ENCODE measurements around the gene SLC44A5. TPM values are rescaled to one million over a fixed set of nuclear protein-coding genes. Genes with fewer than 3 reads are reported as not detected.
"Not testable (repeated sequence)": the region's sequence is repeated elsewhere in the genome, so short reads cannot be mapped to it uniquely, and the experiment has no call there.

SLC44A5 gene
- 1.7 and 1.9 TPM in 2 replicates for polyA plus RNA-seq (2013)

GRCh38 chr1:75611014-75611413, at the start of gene SLC44A5:
TSS of gene SLC44A5 (minus strand) at chr1:75611114. CDS start at chr1:75541447, 69,667 bp downstream.
- Histone ChIP-seq H3K18ac (ENCODE audit: low read length) (no peak within 1 kb of the TSS), H3K9me3 (ENCODE audit: insufficient read depth, low read depth, low read length) (peaks cover 2% of the 10 kb centered on the region), H3K36me3 (ENCODE audit: control insufficient read depth in 1 of 2, insufficient read depth in 2 of 2, low read length in 2 of 2) (no peaks in the 10 kb centered on the region), H3K23ac (ENCODE audit: low read length) (no peak within 1 kb of the TSS), H3K9ac (ENCODE audit: low read length) (no peak within 1 kb of the TSS), H4K8ac (ENCODE audit: low read depth, low read length) (no peak within 1 kb of the TSS), H3K79me1 (ENCODE audit: low read length) (no peaks in the 10 kb centered on the region), H3K79me2 (ENCODE audit: control insufficient read depth, insufficient read depth, low read length, poor library complexity) (no peaks in the 10 kb centered on the region), H3K27ac (ENCODE audit: low read depth, low read length) (no peak within 1 kb of the TSS), H2BK12ac (ENCODE audit: low read length) (no peak within 1 kb of the TSS), H4K91ac (ENCODE audit: low read depth, low read length) (no peak within 1 kb of the TSS), H3K14ac (ENCODE audit: low read length) (no peak within 1 kb of the TSS), H2BK120ac (ENCODE audit: insufficient read depth, low read length, poor library complexity) (no peak within 1 kb of the TSS), H3K27me3 (ENCODE audit: insufficient read depth, low read length) (peaks cover 16% of the 10 kb centered on the region), H4K12ac (ENCODE audit: low read depth, low read length) (no peak within 1 kb of the TSS), H2BK5ac (ENCODE audit: low read depth, low read length, poor library complexity) (no peak within 1 kb of the TSS), H3K4me1 (ENCODE audit: control insufficient read depth in 1 of 2, insufficient read depth in 2 of 2, low read length in 2 of 2) (peaks cover 0 to 8% of the 10 kb centered on the region in 2 experiments), H2AFZ (ENCODE audit: insufficient read depth, low read length, poor library complexity) (no peak within 1 kb of the TSS), H3K4me2 (ENCODE audit: low read length) (no peak within 1 kb of the TSS), H2AK5ac (ENCODE audit: low read length) (no peak within 1 kb of the TSS), H3K4ac (ENCODE audit: low read depth, low read length) (no peak within 1 kb of the TSS), H3K4me3 (ENCODE audit: low read depth, low read length) (no peak within 1 kb of the TSS)
- 100% methylated on average over 1 of the region's 1 CpG for WGBS (ENCODE audit: extremely low coverage, insufficient coverage, insufficient read length)
- DNase-seq = no peak

GRCh38 chr1:75655931-75656330, 45.0 kb upstream of the SLC44A5 start:
- no CpG with 5 or more reads among the region's 1 CpG for whole genome bisulfite sequencing (ENCODE audit: extremely low coverage, insufficient coverage, insufficient read length)
- H3K23ac ChIP-seq (ENCODE audit: low read length) = no peak overlapping the region
- no peak overlapping the region for H3K27ac ChIP-seq (ENCODE audit: low read depth, low read length)

GRCh38 chr1:75647183-75647582, 36.3 kb upstream of the SLC44A5 start:
- H2BK120ac ChIP-seq (ENCODE audit: insufficient read depth, low read length, poor library complexity); H2AK5ac ChIP-seq (ENCODE audit: low read length); H4K12ac ChIP-seq (ENCODE audit: low read depth, low read length); H2BK5ac ChIP-seq (ENCODE audit: low read depth, low read length, poor library complexity); H3K27me3 ChIP-seq (ENCODE audit: insufficient read depth, low read length); H3K4me1 ChIP-seq (ENCODE audit: control insufficient read depth in 1 of 2, insufficient read depth in 2 of 2, low read length in 2 of 2); H3K9ac ChIP-seq (ENCODE audit: low read length); H3K4ac ChIP-seq (ENCODE audit: low read depth, low read length); H3K36me3 ChIP-seq (ENCODE audit: control insufficient read depth in 1 of 2, insufficient read depth in 2 of 2, low read length in 2 of 2); H3K27ac ChIP-seq (ENCODE audit: low read depth, low read length); H2BK12ac ChIP-seq (ENCODE audit: low read length); H3K4me2 ChIP-seq (ENCODE audit: low read length); H3K23ac ChIP-seq (ENCODE audit: low read length); DNase-seq; H2AFZ ChIP-seq (ENCODE audit: insufficient read depth, low read length, poor library complexity); H3K79me2 ChIP-seq (ENCODE audit: control insufficient read depth, insufficient read depth, low read length, poor library complexity); H3K79me1 ChIP-seq (ENCODE audit: low read length); H4K91ac ChIP-seq (ENCODE audit: low read depth, low read length); H3K14ac ChIP-seq (ENCODE audit: low read length); H3K4me3 ChIP-seq (ENCODE audit: low read depth, low read length); H3K9me3 ChIP-seq (ENCODE audit: insufficient read depth, low read depth, low read length); H3K18ac ChIP-seq (ENCODE audit: low read length); H4K8ac ChIP-seq (ENCODE audit: low read depth, low read length): not testable (repeated sequence)
- WGBS (ENCODE audit: extremely low coverage, insufficient coverage, insufficient read length) = no CpG with 5 or more reads among the region's 2 CpGs

More at GRCh38 chr1:75655931-75656330, 45.0 kb upstream of the SLC44A5 start:
- Histone ChIP-seq H3K4me1 (ENCODE audit: control insufficient read depth in 1 of 2, insufficient read depth in 2 of 2, low read length in 2 of 2) (no peaks in the 10 kb centered on the region), H2BK120ac (ENCODE audit: insufficient read depth, low read length, poor library complexity) (no peak overlapping the region), H2BK12ac (ENCODE audit: low read length) (no peak overlapping the region), H3K18ac (ENCODE audit: low read length) (no peak overlapping the region), H4K8ac (ENCODE audit: low read depth, low read length) (no peak overlapping the region), H3K9me3 (ENCODE audit: insufficient read depth, low read depth, low read length) (peaks cover 4% of the 10 kb centered on the region), H3K4ac (ENCODE audit: low read depth, low read length) (no peak overlapping the region), H2BK5ac (ENCODE audit: low read depth, low read length, poor library complexity) (no peak overlapping the region), H3K79me1 (ENCODE audit: low read length) (no peaks in the 10 kb centered on the region), H4K12ac (ENCODE audit: low read depth, low read length) (no peak overlapping the region), H2AFZ (ENCODE audit: insufficient read depth, low read length, poor library complexity) (no peak overlapping the region), H3K27me3 (ENCODE audit: insufficient read depth, low read length) (no peaks in the 10 kb centered on the region), H3K36me3 (ENCODE audit: control insufficient read depth in 1 of 2, insufficient read depth in 2 of 2, low read length in 2 of 2) (no peaks in the 10 kb centered on the region), H3K14ac (ENCODE audit: low read length) (no peak overlapping the region), H2AK5ac (ENCODE audit: low read length) (no peak overlapping the region), H3K4me3 (ENCODE audit: low read depth, low read length) (no peak overlapping the region), H3K4me2 (ENCODE audit: low read length) (no peak overlapping the region), H3K79me2 (ENCODE audit: control insufficient read depth, insufficient read depth, low read length, poor library complexity) (no peaks in the 10 kb centered on the region), H4K91ac (ENCODE audit: low read depth, low read length) (no peak overlapping the region), H3K9ac (ENCODE audit: low read length) (no peak overlapping the region)
- no peak for DNase-seq

- H4K8ac ChIP-seq (ENCODE audit: low read depth, low read length); H3K18ac ChIP-seq (ENCODE audit: low read length); H3K9me3 ChIP-seq (ENCODE audit: insufficient read depth, low read depth, low read length); H2BK120ac ChIP-seq (ENCODE audit: insufficient read depth, low read length, poor library complexity); H4K12ac ChIP-seq (ENCODE audit: low read depth, low read length); H3K79me2 ChIP-seq (ENCODE audit: control insufficient read depth, insufficient read depth, low read length, poor library complexity); DNase-seq; H3K4me1 ChIP-seq (ENCODE audit: control insufficient read depth in 1 of 2, insufficient read depth in 2 of 2, low read length in 2 of 2); H2BK5ac ChIP-seq (ENCODE audit: low read depth, low read length, poor library complexity); H2BK12ac ChIP-seq (ENCODE audit: low read length); H4K91ac ChIP-seq (ENCODE audit: low read depth, low read length); H3K23ac ChIP-seq (ENCODE audit: low read length); H3K4ac ChIP-seq (ENCODE audit: low read depth, low read length); H3K36me3 ChIP-seq (ENCODE audit: control insufficient read depth in 1 of 2, insufficient read depth in 2 of 2, low read length in 2 of 2); H3K79me1 ChIP-seq (ENCODE audit: low read length); H3K4me3 ChIP-seq (ENCODE audit: low read depth, low read length); H3K27me3 ChIP-seq (ENCODE audit: insufficient read depth, low read length); H2AK5ac ChIP-seq (ENCODE audit: low read length); H3K4me2 ChIP-seq (ENCODE audit: low read length); H2AFZ ChIP-seq (ENCODE audit: insufficient read depth, low read length, poor library complexity); H3K14ac ChIP-seq (ENCODE audit: low read length); H3K9ac ChIP-seq (ENCODE audit: low read length); H3K27ac ChIP-seq (ENCODE audit: low read depth, low read length): not testable (repeated sequence)
- WGBS (ENCODE audit: extremely low coverage, insufficient coverage, insufficient read length) = no CpG with 5 or more reads among the region's 4 CpGs
Observed at GRCh38 chr1:75645153-75645552, 34.2 kb upstream of the SLC44A5 start.

All from trophoblast cell (in vitro differentiated cells and primary cell).